VCaP (cell line): ENCODE results near the gene PODN.

Experiments
- H3K27ac ChIP-seq: fragments of 450-650 bp; 2 replicates; pipeline ENCODE4 v1.5.1; 2017
- TF ChIP-seq, protein P1 (sequence below): fragments of 450-650 bp; conservative IDR thresholded peaks from 2 replicates; pipeline ENCODE4 v1.5.1; 2017; ENCODE audit warnings: mild to moderate bottlenecking, moderate library complexity

PODN gene

DNA sequence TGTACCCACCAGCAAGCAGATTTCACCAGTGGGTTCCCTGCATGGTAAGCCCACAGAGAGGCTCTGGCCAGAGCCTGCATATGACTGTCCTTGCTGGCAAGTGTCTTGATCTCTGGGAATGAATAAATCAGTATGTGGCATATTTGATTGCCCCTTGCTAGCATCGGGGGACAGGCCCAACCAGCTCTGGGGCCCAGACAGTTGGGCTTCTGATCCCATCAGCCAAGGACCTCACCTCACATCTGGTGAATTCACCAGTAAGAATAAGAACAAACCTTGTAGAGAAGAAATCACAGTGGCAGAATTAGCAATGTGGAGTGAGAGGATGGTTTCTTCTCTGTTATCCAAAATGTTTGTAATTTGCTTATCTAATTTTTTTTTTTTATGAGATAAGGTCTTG lies 64.5 kb downstream of the PODN start:
- TF ChIP-seq, protein P1, sequence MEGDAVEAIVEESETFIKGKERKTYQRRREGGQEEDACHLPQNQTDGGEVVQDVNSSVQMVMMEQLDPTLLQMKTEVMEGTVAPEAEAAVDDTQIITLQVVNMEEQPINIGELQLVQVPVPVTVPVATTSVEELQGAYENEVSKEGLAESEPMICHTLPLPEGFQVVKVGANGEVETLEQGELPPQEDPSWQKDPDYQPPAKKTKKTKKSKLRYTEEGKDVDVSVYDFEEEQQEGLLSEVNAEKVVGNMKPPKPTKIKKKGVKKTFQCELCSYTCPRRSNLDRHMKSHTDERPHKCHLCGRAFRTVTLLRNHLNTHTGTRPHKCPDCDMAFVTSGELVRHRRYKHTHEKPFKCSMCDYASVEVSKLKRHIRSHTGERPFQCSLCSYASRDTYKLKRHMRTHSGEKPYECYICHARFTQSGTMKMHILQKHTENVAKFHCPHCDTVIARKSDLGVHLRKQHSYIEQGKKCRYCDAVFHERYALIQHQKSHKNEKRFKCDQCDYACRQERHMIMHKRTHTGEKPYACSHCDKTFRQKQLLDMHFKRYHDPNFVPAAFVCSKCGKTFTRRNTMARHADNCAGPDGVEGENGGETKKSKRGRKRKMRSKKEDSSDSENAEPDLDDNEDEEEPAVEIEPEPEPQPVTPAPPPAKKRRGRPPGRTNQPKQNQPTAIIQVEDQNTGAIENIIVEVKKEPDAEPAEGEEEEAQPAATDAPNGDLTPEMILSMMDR: no peak

DNA sequence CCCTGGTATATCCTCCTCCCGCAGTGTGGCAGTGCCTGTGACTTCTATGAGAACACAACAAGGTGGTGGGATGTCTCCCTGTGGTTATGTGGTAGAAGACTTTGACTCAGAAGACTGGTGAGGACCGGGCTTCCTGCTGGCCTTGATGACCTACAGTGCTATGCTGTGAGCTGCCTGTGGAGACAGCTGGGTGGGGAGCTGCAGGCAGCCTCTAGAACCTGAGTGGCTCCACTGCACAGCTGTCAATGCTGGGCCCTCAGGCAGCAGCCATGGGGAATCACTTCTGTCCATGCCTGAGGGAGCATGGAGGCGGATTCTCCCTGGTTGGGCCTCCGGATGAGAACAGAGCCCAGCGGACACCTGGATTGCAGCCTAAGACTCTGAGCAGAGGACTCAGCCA lies 65.5 kb downstream of the PODN start:
- TF ChIP-seq, protein P1: no peak
- H3K27ac ChIP-seq: no peak overlapping the region

More for the DNA sequence above, 64.5 kb downstream of the PODN start:
- no peak overlapping the region for H3K27ac ChIP-seq

DNA sequence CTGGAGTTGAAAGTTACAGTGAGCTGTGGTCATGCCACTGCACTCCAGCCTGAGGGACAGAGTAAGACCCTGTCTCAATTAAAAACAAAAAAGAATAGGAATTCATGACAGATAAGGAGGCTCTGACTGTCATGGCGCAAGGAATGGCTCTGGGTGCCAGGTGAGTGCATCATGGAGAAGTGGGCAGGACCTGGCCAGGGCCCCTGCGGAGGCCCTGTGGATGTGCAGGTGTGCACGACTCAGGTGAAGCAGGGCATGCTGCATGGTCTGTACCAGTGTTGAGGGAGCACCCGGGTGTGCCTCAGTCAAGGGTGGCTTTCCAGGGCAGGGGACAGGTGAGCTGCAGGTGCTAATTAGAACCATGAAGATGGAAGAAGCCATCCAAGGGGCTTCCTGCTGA lies 66.4 kb downstream of the PODN start:
- no peak overlapping the region for H3K27ac ChIP-seq
- TF ChIP-seq, protein P1: no peak

DNA sequence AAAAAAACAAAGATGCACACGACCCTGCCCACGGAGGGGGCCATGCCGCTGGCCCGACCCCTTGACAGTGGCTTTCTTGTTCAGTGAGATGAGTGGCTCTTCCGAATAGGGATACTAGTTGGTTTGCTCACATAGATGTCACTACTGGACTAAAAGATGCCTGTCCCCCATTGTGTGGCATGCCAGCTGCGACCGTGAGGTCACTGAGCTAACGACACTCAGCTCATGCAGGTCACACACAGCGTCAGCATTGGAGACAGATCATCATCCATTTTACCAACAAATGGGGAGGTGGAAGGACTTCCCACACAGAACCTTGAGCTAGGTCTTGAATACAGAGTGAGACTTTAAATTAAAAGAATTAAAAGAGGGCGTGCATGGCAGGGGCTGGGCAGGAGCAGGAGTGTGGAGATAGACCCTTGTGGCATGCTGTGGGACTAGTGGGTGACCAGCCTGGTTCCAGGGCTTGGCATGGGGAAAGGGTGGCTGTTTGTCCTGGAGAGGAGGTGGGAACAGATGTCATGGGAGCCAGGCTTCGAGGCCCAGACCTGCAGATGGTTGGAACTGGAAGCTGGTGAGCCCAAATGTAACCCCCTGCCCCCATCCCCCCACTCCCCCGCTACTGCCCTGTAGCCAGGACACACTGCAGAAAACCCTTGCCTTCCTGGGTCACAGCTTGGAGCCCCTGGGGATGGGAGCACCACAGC lies 68.0 kb downstream of the PODN start:
- TF ChIP-seq, protein P1: no peak
- H3K27ac ChIP-seq: no peak overlapping the region

DNA sequence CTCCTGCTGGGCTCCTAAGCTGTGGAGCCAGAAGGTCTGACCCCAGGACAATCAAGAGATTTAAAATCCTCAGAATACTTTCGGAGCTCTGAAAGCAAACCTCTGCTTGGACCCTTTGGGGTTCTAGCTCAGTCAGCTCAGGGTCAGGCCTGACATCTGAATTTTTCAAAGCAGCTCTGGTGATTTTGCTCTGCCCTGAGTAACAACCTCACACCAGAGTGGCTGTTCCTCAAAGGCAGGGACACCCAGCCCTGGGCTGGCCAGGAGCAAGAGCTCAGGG lies 68.5 kb downstream of the PODN start:
- no peak overlapping the region for H3K27ac ChIP-seq
- TF ChIP-seq, protein P1: no peak

DNA sequence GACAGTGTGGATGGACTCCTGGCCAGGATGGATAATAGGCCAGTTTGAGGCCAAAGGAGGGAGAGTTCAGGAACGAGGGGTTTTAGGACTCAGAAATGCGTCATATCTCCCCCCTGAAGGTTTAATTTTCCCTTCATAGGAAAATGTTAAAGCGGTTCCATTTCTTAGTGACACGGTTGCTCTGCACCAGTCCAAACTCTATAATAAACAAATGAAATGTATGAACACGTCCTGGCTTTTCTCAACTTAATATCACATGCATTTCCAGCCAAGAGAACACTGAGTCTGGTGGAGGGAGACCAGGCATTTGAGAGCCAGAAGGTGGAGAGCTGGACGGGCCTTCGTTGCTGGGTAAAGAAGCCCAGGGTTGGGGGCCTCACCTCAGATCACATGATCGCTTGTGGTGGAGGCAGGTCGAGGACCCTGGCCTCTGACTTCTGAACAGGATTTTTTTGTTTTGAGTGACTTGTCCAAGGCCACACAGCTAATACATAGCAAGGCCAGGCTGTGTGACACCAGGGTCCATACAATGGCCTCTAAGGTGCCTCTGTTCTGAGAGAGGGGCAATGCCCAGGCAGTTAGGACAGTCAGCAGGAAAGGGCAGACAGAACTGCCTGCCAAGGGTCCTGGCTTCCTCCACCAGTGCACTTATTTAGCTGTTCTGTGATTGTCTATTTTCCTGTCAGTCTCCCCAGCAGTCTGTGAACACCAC lies 69.0 kb downstream of the PODN start:
- H3K27ac ChIP-seq: no peak overlapping the region
- TF ChIP-seq, protein P1: no peak

DNA sequence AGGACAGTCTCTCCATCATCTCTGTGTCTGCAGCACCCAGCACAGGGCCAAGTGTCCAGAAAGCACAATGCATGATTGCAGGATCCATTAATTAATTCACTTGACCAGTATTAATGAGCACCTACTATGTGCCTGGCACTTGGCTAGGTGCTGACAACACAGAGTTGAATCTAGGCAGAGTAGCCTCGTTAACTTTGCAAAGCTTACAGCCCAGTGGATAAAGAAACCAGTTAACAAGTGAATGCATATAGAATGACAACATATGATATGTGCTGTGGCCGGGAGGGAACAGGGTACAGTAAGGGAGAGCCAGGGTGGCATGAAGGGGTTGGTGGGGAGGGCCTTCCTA lies 69.6 kb downstream of the PODN start:
- TF ChIP-seq, protein P1: no peak
- H3K27ac ChIP-seq: no peak overlapping the region
